ENCODE results near the gene TMEM167A.

DNA sequence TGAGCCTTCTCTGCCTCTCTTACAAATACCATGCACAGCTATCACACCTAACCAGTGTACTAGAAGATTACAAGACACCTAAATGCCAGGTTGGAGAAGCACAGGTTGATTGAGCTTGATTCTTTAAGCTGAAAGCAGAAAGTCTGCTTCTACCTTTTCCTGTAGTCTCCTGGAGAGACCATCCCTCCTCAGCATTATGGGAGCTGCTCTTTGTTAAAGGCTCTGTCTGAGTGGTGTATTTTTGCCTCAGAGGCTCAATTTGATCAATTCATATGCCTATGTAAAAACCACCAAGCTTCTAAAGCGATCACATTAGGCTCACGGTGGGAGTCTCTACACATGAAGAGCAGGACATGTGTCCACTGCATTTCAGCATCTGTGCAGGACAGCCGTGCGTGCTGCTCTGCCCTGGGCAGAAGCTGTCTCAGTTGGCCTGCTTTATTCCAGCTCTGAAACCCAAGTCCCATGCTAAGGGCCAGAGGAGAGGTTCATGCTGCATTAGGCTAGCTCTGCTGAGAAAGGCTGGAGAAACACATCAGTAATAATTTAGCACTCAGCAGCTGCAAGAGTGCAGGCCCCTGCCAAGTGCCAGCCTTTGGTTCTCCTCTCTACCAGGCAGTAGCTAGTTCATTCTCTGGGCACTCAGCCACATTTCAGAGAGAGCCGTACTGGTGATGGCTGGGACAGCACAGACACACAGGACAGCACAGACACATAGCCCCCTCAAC lies 41.7 kb downstream of the TMEM167A start:
- TF ChIP-seq, protein P1, sequence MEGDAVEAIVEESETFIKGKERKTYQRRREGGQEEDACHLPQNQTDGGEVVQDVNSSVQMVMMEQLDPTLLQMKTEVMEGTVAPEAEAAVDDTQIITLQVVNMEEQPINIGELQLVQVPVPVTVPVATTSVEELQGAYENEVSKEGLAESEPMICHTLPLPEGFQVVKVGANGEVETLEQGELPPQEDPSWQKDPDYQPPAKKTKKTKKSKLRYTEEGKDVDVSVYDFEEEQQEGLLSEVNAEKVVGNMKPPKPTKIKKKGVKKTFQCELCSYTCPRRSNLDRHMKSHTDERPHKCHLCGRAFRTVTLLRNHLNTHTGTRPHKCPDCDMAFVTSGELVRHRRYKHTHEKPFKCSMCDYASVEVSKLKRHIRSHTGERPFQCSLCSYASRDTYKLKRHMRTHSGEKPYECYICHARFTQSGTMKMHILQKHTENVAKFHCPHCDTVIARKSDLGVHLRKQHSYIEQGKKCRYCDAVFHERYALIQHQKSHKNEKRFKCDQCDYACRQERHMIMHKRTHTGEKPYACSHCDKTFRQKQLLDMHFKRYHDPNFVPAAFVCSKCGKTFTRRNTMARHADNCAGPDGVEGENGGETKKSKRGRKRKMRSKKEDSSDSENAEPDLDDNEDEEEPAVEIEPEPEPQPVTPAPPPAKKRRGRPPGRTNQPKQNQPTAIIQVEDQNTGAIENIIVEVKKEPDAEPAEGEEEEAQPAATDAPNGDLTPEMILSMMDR (IDR thresholded peaks at IDR 0.05; ENCODE audit: insufficient read depth, low read depth, low read length) = no peak
- TF ChIP-seq EZH2 (IDR thresholded peaks at IDR 0.05; ENCODE audit: insufficient read depth, low read length) = no peak

All from astrocyte (in vitro differentiated cells and primary cell).